ENCODE results near the gene TCEA2. TPM values are rescaled to one million over a fixed set of nuclear protein-coding genes. Genes with fewer than 3 reads are reported as not detected.

The TCEA2 gene
- total and polyA plus RNA-seq, 11 donors, result 19.2 to 52.1 (median 42.6) TPM

DNA sequence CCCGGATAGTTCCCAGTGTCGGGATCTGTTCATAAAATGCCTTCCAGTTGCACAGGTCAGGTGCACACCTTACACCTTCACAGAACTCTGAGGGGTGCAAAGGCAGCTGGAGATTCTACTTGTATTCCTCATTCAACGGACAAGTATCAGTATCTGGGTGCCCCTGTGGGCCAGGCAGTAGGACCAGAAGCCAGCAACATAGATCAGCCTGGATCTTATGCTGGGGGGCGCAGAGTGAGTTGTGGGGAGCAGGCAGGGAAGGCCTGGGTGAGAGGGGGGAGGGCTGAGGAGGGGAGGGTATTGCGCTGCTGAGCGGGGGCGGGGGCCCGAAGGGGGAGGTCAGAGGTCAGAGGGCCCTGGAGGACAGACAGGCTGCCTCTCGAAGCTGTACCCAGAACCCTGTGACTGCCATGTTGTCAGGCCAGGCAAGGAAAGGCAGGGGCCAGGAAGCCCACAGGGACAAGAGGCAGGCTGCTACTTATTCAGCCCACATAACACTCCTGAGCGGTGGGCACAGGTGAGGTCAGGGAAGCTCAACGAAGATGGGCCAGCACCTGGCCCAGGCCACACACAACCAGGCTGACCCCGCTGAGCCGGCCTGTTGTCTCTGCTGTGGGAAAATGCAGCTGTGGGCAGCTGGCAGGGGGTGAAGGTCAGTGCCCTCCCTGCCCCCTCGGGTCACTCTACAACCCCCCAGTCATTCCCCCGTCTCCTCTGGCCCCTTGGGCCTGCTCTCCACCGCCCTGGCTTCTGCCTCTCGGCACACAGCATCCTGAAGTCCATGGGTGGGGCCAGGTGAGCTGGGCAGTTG, 18.0 kb downstream of the TCEA2 start:
- no peak for TF ChIP-seq POLR2A (IDR thresholded peaks at IDR 0.05)
- TF ChIP-seq, protein P1, sequence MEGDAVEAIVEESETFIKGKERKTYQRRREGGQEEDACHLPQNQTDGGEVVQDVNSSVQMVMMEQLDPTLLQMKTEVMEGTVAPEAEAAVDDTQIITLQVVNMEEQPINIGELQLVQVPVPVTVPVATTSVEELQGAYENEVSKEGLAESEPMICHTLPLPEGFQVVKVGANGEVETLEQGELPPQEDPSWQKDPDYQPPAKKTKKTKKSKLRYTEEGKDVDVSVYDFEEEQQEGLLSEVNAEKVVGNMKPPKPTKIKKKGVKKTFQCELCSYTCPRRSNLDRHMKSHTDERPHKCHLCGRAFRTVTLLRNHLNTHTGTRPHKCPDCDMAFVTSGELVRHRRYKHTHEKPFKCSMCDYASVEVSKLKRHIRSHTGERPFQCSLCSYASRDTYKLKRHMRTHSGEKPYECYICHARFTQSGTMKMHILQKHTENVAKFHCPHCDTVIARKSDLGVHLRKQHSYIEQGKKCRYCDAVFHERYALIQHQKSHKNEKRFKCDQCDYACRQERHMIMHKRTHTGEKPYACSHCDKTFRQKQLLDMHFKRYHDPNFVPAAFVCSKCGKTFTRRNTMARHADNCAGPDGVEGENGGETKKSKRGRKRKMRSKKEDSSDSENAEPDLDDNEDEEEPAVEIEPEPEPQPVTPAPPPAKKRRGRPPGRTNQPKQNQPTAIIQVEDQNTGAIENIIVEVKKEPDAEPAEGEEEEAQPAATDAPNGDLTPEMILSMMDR (IDR thresholded peaks at IDR 0.05), result no peak
- WGBS, 4 donors, result 80 to 87% (median 84%) methylated on average over 17 of the region's 17 CpGs
- intact Hi-C loops (cut with DNase I), result loop anchor here in 4 of 10 donors (2.0 to 5.0 kb wide), 3 partner anchors 40 to 176 kb away; partner anchors contain the start of gene PCMTD2 (in 1 of the 4)
- Histone ChIP-seq H3K36me3 (peaks cover 0 to 5% (median 0%) of the 10 kb centered on the region in 9 donors), H3K9me3 (no peaks in the 10 kb centered on the region), H3K4me1 (peaks cover 2 to 63% (median 29%) of the 10 kb centered on the region in 12 donors), H3K27me3 (peaks cover 3 to 24% (median 17%) of the 10 kb centered on the region in 9 donors), H3K27ac (peak overlapping the region in 6 of 12 donors; percentile 74 to 91 (median 80)), H3K4me3 (peak overlapping the region in 6 of 12 donors; percentile 49 to 93 (median 76))
- no peak for ATAC-seq
- DNase-seq, result no peak

DNA sequence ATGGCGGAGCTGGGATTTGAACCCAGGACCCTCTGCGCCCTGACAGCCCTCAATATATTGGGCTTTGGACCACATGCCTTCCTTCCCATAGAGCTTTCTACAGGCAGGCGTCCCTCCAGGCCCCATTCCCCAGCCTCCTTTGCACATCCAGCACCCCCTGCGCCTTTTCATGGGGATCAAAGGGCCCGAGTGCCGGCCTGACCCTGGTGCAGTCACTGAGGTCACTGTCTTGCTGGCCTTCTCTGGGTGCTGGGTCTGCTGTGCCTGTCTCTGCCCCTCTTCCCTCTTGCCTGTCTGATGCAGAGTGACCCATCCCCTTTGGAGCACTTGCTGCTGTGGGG, 18.6 kb downstream of the TCEA2 start:
- Histone ChIP-seq H3K4me1 (peaks cover 2 to 57% (median 29%) of the 10 kb centered on the region in 12 donors), H3K4me3 (no peak overlapping the region), H3K27ac (no peak overlapping the region), H3K9me3 (no peaks in the 10 kb centered on the region), H3K27me3 (peaks cover 3 to 24% (median 17%) of the 10 kb centered on the region in 9 donors), H3K36me3 (no peaks in the 10 kb centered on the region)
- WGBS, 4 donors, result 89 to 96% (median 94%) methylated on average over 6 of the region's 6 CpGs
- TF ChIP-seq, protein P1 (IDR thresholded peaks at IDR 0.05), result no peak
- no peak for TF ChIP-seq POLR2A (IDR thresholded peaks at IDR 0.05)
- no peak for ATAC-seq
- DNase-seq, result no peak
- intact Hi-C loops (cut with DNase I), result loop anchor here in 4 of 10 donors (2.0 to 5.0 kb wide), 3 partner anchors 39 to 176 kb away; partner anchors contain the start of gene PCMTD2 (in 1 of the 4)

DNA sequence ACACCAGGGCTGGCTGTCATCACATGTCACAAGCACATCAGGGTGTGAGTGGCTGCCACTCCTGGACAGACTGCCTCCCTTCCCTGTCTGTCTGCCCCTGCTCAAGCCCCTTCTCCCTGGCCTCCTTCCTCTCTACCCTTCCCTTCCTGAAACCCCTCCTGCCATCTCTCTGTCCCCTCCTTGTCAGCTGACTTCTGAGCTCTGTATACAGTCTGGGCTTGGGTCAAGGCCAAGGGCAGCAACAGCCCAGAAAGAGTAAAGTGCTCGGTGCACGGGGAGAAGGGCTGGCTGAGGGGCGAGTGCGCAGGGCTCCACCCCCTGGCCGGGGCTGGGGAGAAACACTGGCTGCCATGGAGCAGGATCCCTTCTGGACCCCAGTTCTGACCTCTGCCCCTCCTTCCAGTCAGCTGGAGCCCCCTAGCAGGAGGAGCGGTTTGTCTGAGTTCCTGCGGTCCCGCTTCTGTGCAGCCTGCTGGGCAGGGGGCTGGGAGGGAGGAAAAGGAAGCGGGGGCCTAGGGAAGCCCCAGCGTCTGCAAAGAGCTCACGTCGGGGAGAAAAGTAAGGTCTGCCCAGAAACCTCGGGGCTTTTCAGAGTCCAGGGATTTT, 19.2 kb downstream of the TCEA2 start:
- Histone ChIP-seq H3K4me1 (peaks cover 2 to 55% (median 29%) of the 10 kb centered on the region in 12 donors), H3K27ac (no peak overlapping the region), H3K4me3 (peak overlapping the region in 1 of 12 donors; percentile 19), H3K9me3 (no peaks in the 10 kb centered on the region), H3K27me3 (peaks cover 3 to 24% (median 17%) of the 10 kb centered on the region in 9 donors), H3K36me3 (no peaks in the 10 kb centered on the region)
- intact Hi-C loops (cut with DNase I), result loop anchor here in 5 of 10 donors (2.0 to 5.0 kb wide), 4 partner anchors 39 to 175 kb away; partner anchors contain the start of gene PCMTD2 (in 1 of the 5)
- TF ChIP-seq, protein P1 (IDR thresholded peaks at IDR 0.05), result no peak
- TF ChIP-seq POLR2A (IDR thresholded peaks at IDR 0.05), result no peak
- ATAC-seq (no peak), DNase-seq (no peak)
- 16 to 26% (median 20%) methylated on average over 13 of the region's 13 CpGs for WGBS, 4 donors
